K562 (cell line): ENCODE results near the gene ATP13A5. TPM values are rescaled to one million over a fixed set of nuclear protein-coding genes. Genes with fewer than 3 reads are reported as not detected.

Source experiments
- ATAC-seq: fragments of 200-7000 bp; cut with Tn5 transposase; 3 replicates; pipeline ENCODE4 v1.9.1; 2020; ENCODE audit warnings: moderate library complexity
- BruUV-seq: library from RNA; stranded (reverse); fragments of 400-500 nt; replicated peaks from 2 replicates; lab custom pipeline; 2021; lab: Mats Ljungman, UMichigan
- CTCF ChIA-PET: fragments of 300-600 bp; formaldehyde crosslinking; extraction: SDS; loops from one replicate; lab custom pipeline; 2021; ENCODE audit warnings: low intra/inter-chr PET ratio; lab: Yijun Ruan, JAX
- POLR2A ChIA-PET: fragments of 300-600, 350-650 bp; sonication (Branson Sonifier 250); formaldehyde crosslinking; extraction: SDS; loops from one replicate; lab custom pipeline; 2021; ENCODE audit warnings: antibody characterized with exemption, inconsistent platforms; lab: Yijun Ruan, JAX
- DNase-seq, 4 experiments: peaks; one replicate each; pipeline versions ENCODE4 v3.0.0 to v3.0.0-alpha.2; 2011 to 2018; ENCODE audit warnings: low spot score in 3 of 4, mixed read lengths in 3 of 4; ENCODE audit errors: extremely low read depth in 1 of 4
- FAIRE-seq: peaks from 2 replicates; lab custom pipeline; 2011; peaks lifted over from hg19 to GRCh38; lab: Jason Lieb, UNC
- H2AFZ ChIP-seq: 2 replicates; pipeline ENCODE4 v1.6.0; 2011; ENCODE audit warnings: low read depth, low read length, control low read depth, inconsistent platforms
- H3K27ac ChIP-seq: fragments of 200-600 bp; 3 replicates; pipeline ENCODE4 v1.8.0; 2011; ENCODE audit warnings: low read depth, mild to moderate bottlenecking, control low read depth, inconsistent platforms, low read length, moderate library complexity, mixed read lengths; ENCODE audit errors: extremely low read depth
- H3K27me3 ChIP-seq, 2 experiments: fragments of 300-600 bp in 1 of 2; 2 replicates in 1 of 2; 3 replicates in 1 of 2; pipeline versions ENCODE4 v1.6.0 to v1.8.0; 2011; ENCODE audit warnings: inconsistent platforms in 2 of 2, low read length in 2 of 2, mild to moderate bottlenecking in 1 of 2, mixed read lengths in 1 of 2, moderate library complexity in 1 of 2; ENCODE audit not compliant: control insufficient read depth in 2 of 2, insufficient read depth in 2 of 2
- H3K36me3 ChIP-seq: fragments of 300-600 bp; 3 replicates; pipeline ENCODE4 v1.8.0; 2011; ENCODE audit warnings: mild to moderate bottlenecking, low read length, inconsistent platforms; ENCODE audit not compliant: control insufficient read depth, insufficient read depth
- H3K4me1 ChIP-seq, 2 experiments: fragments of 200-600 bp in 1 of 2; replicated peaks in 1 of 2; 2 replicates in 1 of 2; 3 replicates in 1 of 2; pipeline versions ENCODE4 v1.5.1 to v1.8.0; 2011; ENCODE audit warnings: inconsistent platforms in 2 of 2, low read length in 2 of 2, mild to moderate bottlenecking in 1 of 2, mixed read lengths in 1 of 2, moderate library complexity in 1 of 2; ENCODE audit not compliant: control insufficient read depth in 2 of 2, insufficient read depth in 2 of 2
- H3K4me2 ChIP-seq: 2 replicates; pipeline ENCODE4 v1.6.1; 2011; ENCODE audit warnings: low read length, control low read depth, inconsistent platforms, mixed read lengths; ENCODE audit not compliant: insufficient read depth
- H3K4me3 ChIP-seq: fragments of 200-600 bp; sonication (generic), shearing (Covaris generic); 2 replicates; pipeline ENCODE4 v1.5.1; 2016; ENCODE audit warnings: control low read depth, inconsistent platforms
- H3K79me2 ChIP-seq: fragments of 200-600 bp; 3 replicates; pipeline ENCODE4 v1.8.0; 2011; ENCODE audit warnings: low read length, inconsistent platforms; ENCODE audit not compliant: control insufficient read depth, insufficient read depth
- H3K9ac ChIP-seq, 2 experiments: 2 replicates each; pipeline versions ENCODE4 v1.6.0 to v1.6.1; 2011; ENCODE audit warnings: low read depth in 2 of 2, low read length in 2 of 2, control low read depth in 1 of 2, inconsistent platforms in 1 of 2, mild to moderate bottlenecking in 1 of 2, mixed read lengths in 1 of 2; ENCODE audit not compliant: insufficient read depth in 1 of 2
- H3K9me1 ChIP-seq: one replicate; pipeline ENCODE4 v1.6.0; 2011; ENCODE audit warnings: inconsistent platforms, mild to moderate bottlenecking, low read length, moderate library complexity; ENCODE audit not compliant: control insufficient read depth, insufficient read depth
- H3K9me3 ChIP-seq: replicated peaks from 2 replicates; pipeline ENCODE4 v1.5.1; 2011; ENCODE audit warnings: low read depth, low read length, inconsistent platforms; ENCODE audit not compliant: control insufficient read depth, insufficient read depth
- H4K20me1 ChIP-seq: replicated peaks from 2 replicates; pipeline ENCODE4 v1.6.1; 2011; ENCODE audit warnings: low read length, inconsistent platforms, mixed read lengths; ENCODE audit not compliant: control insufficient read depth, insufficient read depth
- BMI1 ChIP-seq: fragments of 150-350 bp; IDR thresholded peaks from 2 replicates; pipeline ENCODE4 v1.6.1; 2014; ENCODE audit warnings: low read length
- CBX2 ChIP-seq: fragments of 200-600 bp; sonication (generic); IDR thresholded peaks from one replicate; pipeline ENCODE4 v1.6.1; 2012; ENCODE audit warnings: mild to moderate bottlenecking, low read length, inconsistent platforms; ENCODE audit not compliant: insufficient read depth, poor library complexity, severe bottlenecking
- CBX3 ChIP-seq, 2 experiments: IDR thresholded peaks; 1 replicate in 1 of 2; 2 replicates in 1 of 2; pipeline ENCODE4 v1.6.1; 2012; ENCODE audit warnings: inconsistent platforms in 2 of 2, low read length in 2 of 2, borderline replicate concordance in 1 of 2, control low read depth in 1 of 2
- GMEB1 ChIP-seq: fragments of 250-450 bp; sonication (Bioruptor Pico); IDR thresholded peaks from 2 replicates; pipeline ENCODE4 v1.4.0; 2020; ENCODE audit warnings: mild to moderate bottlenecking
- HNRNPH1 ChIP-seq: fragments of 200-400 bp; formaldehyde crosslinking; optimal IDR thresholded peaks from 2 replicates; pipeline ENCODE3; 2017; ENCODE audit warnings: low read depth, mild to moderate bottlenecking, low read length, moderate library complexity
- SIN3A ChIP-seq, 2 experiments: fragments of 150-350 bp in 1 of 2; IDR thresholded peaks; 2 replicates each; pipeline ENCODE4 v1.6.1; 2011 to 2016; ENCODE audit warnings: borderline replicate concordance in 2 of 2, low read depth in 2 of 2, low read length in 2 of 2, mild to moderate bottlenecking in 2 of 2, moderate library complexity in 2 of 2; ENCODE audit not compliant: control insufficient read depth in 1 of 2
- VEZF1 ChIP-seq: fragments of 200-800 bp; sonication (Bioruptor generic); IDR thresholded peaks from 2 replicates; pipeline ENCODE4 v1.6.1; 2017; ENCODE audit warnings: missing genetic modification characterization, missing compliant biosample characterization
- WGBS: fragments of 100-300 bp; shearing (Covaris generic); methylation state at CpG from one replicate; pipeline ENCODE4 v1.1.6; 2016; ENCODE audit warnings: low coverage, mixed read lengths; ENCODE audit not compliant: insufficient coverage; ENCODE audit errors: missing lambda C conversion rate; 5-methylcytosine and 5-hydroxymethylcytosine counted together
- in situ Hi-C: fragments of 300-500 bp; cut with MboI; formaldehyde crosslinking; loops from 4 replicates; pipeline ENCODE4 v1.15.0; 2018; ENCODE audit warnings: inconsistent platforms, mixed read lengths
- intact Hi-C: fragments of 100-400 bp; cut with micrococcal nuclease; formaldehyde crosslinking; loops from 2 replicates; pipeline ENCODE4 v1.14.2; 2022
- polyA plus RNA-seq, 8 experiments: library from polyadenylated mRNA; depleted of rRNA in 4 of 8; stranded (reverse) in 5 of 8; unstranded in 3 of 8; fragments of >200 nt; fragmentation: Nextera tagmentation in 2 of 8; fragmentation: Illumina TruSeq in 1 of 8; extraction: Ambion mirVana in 2 of 8; extraction: Trizol in 1 of 8; gene quantifications; 2 replicates each; pipeline versions ENCODE4 v1.2.1 to v1.2.3, GENCODE V29; 2011 to 2014; ENCODE audit warnings: inconsistent platforms in 1 of 8, missing spikeins in 1 of 8
- total RNA-seq, 7 experiments: library from RNA; depleted of rRNA in 6 of 7; stranded (reverse); fragments of >200 nt in 6 of 7; fragmentation: Illumina TruSeq in 2 of 7; extraction: Trizol in 2 of 7; gene quantifications; 2 replicates each; pipeline versions ENCODE4 v1.2.1 to v1.2.3, GENCODE V29; 2011 to 2021; ENCODE audit warnings: low replicate concordance in 1 of 7

ATP13A5 gene
- total and polyA plus RNA-seq, 9 of the 15 experiments (the other 6 are each of a cell fraction or from before 2014, with no cell fraction given), result not detected

DNA sequence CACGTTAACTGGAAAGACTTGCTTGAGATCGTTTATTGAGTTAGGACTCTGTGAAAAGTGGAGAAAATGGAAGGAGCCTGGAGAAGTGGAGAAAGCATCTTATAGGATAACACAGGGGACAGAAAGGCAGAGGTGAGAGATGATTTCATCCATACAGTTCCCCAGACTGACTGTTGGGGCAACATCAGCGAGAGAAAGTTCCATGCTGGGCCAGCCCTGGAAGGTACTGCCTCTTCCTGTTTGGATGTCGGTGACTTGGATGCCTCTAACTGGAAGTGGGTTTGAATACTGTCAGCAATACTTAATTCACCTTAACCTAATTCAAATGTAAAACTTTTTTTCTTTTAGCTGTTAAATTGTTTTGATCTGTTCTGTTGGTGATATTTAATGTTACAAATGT lies 32.3 kb downstream of the ATP13A5 start:
- DNase-seq, result no peak
- H2AFZ ChIP-seq, result no peak overlapping the region
- no peaks in the 10 kb centered on the region for H3K9me3 ChIP-seq
- no peaks in the 10 kb centered on the region for H3K79me2 ChIP-seq
- no peaks in the 10 kb centered on the region for H3K27me3 ChIP-seq
- no peak overlapping the region for H3K4me2 ChIP-seq
- H3K9me1 ChIP-seq, result no peaks in the 10 kb centered on the region
- CTCF ChIA-PET, result no interaction called here
- in situ Hi-C loops (no loop called here), intact Hi-C loops (no loop called here)
- no peak for TF ChIP-seq CBX3 (IDR thresholded peaks at IDR 0.05; ENCODE audit: borderline replicate concordance in 1 of 2, low read length in 2 of 2)
- no peak for TF ChIP-seq VEZF1 (CRISPR knock-in tag)
- no peak for TF ChIP-seq GMEB1 (CRISPR knock-in tag)
- TF ChIP-seq BMI1, result no peak
- no peak for TF ChIP-seq HNRNPH1
- TF ChIP-seq CBX2, result no peak
- no peak for TF ChIP-seq SIN3A (IDR thresholded peaks at IDR 0.05; ENCODE audit: borderline replicate concordance in 2 of 2, control insufficient read depth in 1 of 2, low read depth in 2 of 2, low read length in 2 of 2)
- no peak for FAIRE-seq
- no TSS peak for BruUV-seq
- no peak overlapping the region for H3K27ac ChIP-seq
- POLR2A ChIA-PET, result no interaction called here
- H3K9ac ChIP-seq, result no peak overlapping the region
- WGBS, result 0% methylated on average over 4 of the region's 4 CpGs
- no peaks in the 10 kb centered on the region for H3K36me3 ChIP-seq
- H3K4me1 ChIP-seq, result no peaks in the 10 kb centered on the region
- ATAC-seq, result no peak
- H3K4me3 ChIP-seq, result no peak overlapping the region
- H4K20me1 ChIP-seq, result no peaks in the 10 kb centered on the region
